GM13977 (cell line): Measurements from ENCODE around the gene SNTG2.

Experiments
- DNase-seq: peaks from one replicate; pipeline ENCODE4 v3.0.0; 2012; ENCODE audit warnings: low spot score
- in situ Hi-C: fragments of 300-500 bp; cut with MboI; formaldehyde crosslinking; loops from one replicate; pipeline ENCODE4 v1.12.0; 2022; ENCODE audit warnings: low sequenced_read_pairs, low pct_unique_long_range_greater_than_20kb, mixed read lengths, inconsistent platforms; ENCODE audit not compliant: unreplicated experiment
- TF ChIP-seq, protein P1 (sequence below): IDR thresholded peaks from 2 replicates; pipeline ENCODE4 v1.5.1; 2012; ENCODE audit warnings: mild to moderate bottlenecking, control low read depth; ENCODE audit not compliant: insufficient read depth; ENCODE audit errors: extremely low read depth, missing control alignments

The SNTG2 gene

DNA sequence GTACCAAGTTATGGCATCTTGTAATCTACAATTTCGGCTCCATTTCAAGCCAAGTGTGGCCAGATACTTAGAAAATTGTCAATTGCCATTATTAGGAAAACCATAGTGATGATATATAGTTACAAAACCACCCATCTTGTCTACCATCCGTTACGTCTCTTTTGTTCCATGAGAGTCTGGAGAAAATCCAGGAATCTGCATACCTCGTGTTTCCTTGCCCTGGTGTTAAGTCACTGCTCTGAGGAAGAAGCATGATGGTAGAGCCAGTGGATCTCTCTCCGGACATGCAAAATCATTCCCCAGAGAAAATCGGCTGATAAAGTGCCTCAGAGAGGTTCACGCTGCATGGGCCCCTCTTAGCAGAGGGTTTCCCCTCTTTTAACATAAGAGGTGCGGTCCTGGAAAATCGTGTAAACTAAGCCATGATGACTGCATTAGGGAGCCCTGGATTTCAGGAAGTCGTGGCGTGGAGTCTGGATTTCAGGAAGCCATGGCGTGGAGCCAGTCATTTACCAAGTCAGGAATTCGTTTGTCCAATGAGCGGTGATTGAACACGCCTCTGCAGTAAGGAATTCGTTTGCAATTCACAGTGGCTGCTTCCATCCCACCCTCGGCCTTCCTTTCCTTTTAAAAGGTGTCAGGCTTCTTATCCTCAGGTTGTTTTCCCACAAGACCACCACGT, 304.2 kb downstream of the SNTG2 start:
- TF ChIP-seq, protein P1, sequence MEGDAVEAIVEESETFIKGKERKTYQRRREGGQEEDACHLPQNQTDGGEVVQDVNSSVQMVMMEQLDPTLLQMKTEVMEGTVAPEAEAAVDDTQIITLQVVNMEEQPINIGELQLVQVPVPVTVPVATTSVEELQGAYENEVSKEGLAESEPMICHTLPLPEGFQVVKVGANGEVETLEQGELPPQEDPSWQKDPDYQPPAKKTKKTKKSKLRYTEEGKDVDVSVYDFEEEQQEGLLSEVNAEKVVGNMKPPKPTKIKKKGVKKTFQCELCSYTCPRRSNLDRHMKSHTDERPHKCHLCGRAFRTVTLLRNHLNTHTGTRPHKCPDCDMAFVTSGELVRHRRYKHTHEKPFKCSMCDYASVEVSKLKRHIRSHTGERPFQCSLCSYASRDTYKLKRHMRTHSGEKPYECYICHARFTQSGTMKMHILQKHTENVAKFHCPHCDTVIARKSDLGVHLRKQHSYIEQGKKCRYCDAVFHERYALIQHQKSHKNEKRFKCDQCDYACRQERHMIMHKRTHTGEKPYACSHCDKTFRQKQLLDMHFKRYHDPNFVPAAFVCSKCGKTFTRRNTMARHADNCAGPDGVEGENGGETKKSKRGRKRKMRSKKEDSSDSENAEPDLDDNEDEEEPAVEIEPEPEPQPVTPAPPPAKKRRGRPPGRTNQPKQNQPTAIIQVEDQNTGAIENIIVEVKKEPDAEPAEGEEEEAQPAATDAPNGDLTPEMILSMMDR, result no peak
- no peak for DNase-seq
- in situ Hi-C loops, result no loop called here

DNA sequence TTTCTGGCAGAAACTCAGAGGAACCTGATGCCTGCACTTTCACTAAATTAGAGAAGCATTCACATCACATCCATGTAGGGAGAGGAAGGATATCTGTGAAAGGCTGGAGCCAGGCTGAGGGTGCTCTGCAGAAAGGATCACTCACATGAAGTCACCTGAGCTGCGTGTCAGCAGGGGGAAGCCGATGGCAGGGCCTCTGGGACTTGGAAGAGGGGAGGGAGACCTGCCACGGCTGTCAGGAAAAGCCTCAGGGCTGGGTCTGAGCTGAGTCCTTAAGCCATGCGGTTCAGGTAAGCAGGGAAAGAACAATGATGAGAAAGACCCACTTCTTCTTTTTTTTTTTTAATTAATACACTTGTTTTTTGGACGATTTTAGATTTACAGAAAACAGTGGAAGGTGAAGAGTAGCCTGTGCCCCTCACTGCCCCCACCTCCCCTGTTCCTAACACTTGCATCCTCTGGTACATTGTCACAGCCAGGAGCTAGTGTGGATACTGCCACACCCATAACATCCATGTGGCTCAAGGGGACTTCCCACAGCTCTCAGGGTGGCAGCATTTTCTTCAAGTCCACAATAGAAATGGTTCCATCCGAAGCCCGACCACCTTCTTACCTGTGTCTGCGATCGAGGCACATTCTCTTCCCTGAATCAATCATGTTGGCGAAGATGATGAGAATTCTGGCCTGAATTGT, 306.1 kb downstream of the SNTG2 start:
- in situ Hi-C loops, result no loop called here
- TF ChIP-seq, protein P1, result no peak
- no peak for DNase-seq

DNA sequence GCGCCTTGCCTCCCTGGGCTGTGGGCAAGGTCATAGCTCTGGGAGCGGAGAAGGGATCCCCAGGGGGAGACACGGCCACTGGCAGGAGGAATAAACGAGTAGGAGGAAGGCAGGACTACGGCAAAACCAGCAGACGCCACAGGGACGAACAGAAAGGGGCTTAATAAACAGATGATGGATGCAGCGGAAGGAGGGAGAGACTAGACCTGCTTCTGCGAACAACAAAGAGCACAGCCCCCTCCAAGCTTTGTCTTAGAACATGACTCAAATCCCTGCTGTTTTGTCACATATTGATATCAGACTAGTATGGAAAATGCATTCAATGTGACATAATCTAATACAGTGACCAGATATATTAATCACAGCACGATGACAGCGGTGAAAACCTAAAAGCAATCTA, 306.7 kb downstream of the SNTG2 start:
- TF ChIP-seq, protein P1, result no peak
- in situ Hi-C loops, result no loop called here
- no peak for DNase-seq

DNA sequence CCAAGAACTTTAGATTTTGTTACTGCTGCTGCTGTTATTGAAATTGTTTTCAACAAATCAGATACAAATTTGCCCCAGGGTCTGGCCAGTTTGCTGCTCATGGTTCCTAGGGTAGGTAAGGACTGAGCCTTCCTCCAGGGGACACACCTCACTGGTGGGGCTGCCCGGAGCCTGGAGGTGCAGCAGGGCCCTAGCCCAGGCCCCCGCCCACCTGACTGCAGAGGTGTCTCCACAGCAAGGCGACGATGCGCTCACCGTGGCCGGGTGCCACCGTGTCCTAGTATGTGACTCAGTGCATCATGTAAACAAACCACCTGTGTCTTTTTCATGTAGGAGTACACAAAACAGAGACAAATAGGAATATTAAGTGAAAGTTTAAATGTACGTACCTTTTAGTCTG, 309.1 kb downstream of the SNTG2 start:
- DNase-seq, result no peak
- in situ Hi-C loops, result no loop called here
- TF ChIP-seq, protein P1, result no peak

DNA sequence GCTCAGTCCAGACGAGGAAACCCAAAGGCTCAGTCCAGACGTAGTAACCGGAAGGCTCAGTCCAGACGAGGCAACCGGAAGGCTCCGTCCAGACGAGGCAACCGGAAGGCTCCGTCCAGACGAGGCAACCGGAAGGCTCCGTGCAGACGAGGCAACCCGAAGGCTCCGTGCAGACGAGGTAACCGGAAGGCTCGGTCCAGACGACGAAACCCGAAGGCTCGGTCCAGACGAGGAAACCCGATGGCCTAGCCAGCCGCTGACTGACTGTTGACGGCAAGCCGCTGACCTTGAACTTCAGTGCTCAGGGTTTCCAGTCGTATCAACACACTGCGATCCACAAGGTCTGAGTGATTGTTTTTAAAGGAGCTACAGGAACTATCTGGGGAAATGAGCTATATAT, 312.0 kb downstream of the SNTG2 start:
- TF ChIP-seq, protein P1, result no peak
- in situ Hi-C loops, result no loop called here
- no peak for DNase-seq

DNA sequence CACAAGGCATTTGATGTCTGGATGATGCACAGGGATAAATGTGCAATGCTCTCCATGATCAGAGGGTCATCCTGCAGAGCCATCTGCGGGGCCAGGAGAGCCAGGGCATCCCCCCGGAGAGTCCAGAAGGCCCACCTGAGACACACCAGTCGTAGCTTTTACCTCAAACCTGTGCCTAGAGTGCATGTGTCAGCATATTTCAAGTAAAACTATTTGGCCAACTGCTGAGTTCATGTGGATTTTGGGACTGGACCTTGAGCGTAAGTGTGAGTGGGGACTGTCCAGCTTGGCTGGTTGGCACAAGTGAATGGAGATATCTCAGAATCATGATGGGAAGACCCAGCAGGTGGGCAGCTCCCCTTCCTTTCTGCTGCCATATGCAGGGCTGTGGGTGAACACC, 314.8 kb downstream of the SNTG2 start:
- TF ChIP-seq, protein P1, result no peak
- DNase-seq, result no peak
- in situ Hi-C loops, result no loop called here

DNA sequence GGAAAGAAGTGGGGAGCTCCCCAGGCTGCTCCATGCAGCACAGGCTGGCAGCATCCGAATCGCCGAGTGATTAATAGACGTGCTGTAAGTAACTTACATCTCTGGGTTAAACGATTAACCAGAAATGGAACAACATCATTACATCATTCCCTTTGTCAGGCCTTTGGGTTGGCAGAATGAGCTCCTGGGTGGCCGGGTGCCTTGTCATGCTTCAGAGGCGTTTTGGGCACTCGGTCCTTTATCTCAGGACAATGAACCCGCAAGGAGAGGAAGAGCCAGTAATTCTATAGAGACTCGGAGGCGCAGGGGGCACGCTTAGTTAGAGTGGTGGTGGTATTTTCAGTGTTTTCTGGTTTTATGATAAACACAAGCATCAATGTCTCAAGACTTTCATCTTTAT, 315.7 kb downstream of the SNTG2 start:
- DNase-seq, result no peak
- in situ Hi-C loops, result no loop called here
- TF ChIP-seq, protein P1, result no peak
